Erythroblast (primary cell): ENCODE data around the gene TOR1B.

Experiments
- GATA1 ChIP-seq: IDR thresholded peaks from 2 replicates; pipeline ENCODE4 v1.6.1; 2011; ENCODE audit warnings: low read depth, mild to moderate bottlenecking, control low read depth, low read length, moderate library complexity
- POLR2A ChIP-seq: IDR thresholded peaks from 2 replicates; pipeline ENCODE4 v1.6.1; 2011; ENCODE audit warnings: mild to moderate bottlenecking, low read length

GRCh38 chr9:129834489-129835127, 31.6 kb downstream of the TOR1B start:
- no peak for TF ChIP-seq POLR2A
- TF ChIP-seq GATA1, result no peak
